ENCODE results near the gene SLC30A3.

Gene SLC30A3, protein sequence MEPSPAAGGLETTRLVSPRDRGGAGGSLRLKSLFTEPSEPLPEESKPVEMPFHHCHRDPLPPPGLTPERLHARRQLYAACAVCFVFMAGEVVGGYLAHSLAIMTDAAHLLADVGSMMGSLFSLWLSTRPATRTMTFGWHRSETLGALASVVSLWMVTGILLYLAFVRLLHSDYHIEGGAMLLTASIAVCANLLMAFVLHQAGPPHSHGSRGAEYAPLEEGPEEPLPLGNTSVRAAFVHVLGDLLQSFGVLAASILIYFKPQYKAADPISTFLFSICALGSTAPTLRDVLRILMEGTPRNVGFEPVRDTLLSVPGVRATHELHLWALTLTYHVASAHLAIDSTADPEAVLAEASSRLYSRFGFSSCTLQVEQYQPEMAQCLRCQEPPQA

DNA sequence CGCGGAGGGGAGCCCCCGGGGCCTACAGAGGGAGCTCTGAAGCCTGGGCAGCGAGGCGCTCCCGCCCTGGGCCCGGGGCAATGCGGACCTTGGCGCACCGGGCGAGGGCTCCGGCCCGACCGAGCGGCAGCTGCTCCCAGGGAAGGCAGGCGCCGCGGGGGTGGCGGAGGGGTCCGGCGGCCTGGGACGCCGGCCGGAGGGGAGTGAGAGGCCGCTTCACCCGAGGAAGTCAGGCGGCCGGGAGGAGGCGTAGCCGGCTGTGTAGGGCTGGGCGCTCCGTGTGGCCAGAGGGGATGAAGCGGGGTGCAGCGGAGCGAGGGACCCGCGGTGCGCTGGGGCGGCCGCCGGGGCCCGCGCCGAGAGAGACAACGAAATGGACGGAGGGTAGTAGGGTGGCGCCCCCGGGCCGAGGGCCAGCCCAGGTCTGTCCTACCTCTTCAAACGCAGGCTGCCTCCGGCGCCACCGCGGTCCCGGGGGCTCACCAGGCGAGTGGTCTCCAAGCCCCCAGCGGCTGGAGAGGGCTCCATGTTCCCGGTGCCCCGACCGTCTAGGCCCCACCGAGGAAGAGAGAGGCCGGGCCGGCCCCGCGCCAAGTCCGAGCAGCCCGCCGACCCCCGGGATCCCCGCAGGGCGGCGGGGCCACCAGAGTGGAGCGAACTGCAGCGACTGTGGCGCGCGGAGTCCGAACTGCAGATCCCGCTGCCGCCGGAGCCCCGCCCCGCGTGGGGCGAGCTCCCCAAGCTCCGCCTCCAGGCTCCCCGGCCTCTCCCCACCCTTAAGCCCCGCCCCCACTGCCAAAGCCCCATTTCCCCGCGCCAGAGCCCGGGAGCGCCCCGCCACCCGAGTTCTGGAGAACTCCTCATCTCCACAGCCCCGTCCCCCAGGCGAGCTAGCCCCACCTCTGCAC lies at the start of gene SLC30A3:
TSS of gene SLC30A3 (minus strand) at position 669 of the 908 bp plus-strand sequence. CDS start at position 528, 141 bp downstream.
- TF ChIP-seq, protein P1, sequence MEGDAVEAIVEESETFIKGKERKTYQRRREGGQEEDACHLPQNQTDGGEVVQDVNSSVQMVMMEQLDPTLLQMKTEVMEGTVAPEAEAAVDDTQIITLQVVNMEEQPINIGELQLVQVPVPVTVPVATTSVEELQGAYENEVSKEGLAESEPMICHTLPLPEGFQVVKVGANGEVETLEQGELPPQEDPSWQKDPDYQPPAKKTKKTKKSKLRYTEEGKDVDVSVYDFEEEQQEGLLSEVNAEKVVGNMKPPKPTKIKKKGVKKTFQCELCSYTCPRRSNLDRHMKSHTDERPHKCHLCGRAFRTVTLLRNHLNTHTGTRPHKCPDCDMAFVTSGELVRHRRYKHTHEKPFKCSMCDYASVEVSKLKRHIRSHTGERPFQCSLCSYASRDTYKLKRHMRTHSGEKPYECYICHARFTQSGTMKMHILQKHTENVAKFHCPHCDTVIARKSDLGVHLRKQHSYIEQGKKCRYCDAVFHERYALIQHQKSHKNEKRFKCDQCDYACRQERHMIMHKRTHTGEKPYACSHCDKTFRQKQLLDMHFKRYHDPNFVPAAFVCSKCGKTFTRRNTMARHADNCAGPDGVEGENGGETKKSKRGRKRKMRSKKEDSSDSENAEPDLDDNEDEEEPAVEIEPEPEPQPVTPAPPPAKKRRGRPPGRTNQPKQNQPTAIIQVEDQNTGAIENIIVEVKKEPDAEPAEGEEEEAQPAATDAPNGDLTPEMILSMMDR (IDR thresholded peaks at IDR 0.05; ENCODE audit: borderline replicate concordance, control extremely low read depth, extremely low read depth, insufficient read depth, missing control alignments): peak; percentile 3
- in situ Hi-C loops (cut with MboI; ENCODE audit: low sequenced_read_pairs, unreplicated experiment): no loop called here
- peak; percentile 92 for DNase-seq (ENCODE audit: low spot score)

DNA sequence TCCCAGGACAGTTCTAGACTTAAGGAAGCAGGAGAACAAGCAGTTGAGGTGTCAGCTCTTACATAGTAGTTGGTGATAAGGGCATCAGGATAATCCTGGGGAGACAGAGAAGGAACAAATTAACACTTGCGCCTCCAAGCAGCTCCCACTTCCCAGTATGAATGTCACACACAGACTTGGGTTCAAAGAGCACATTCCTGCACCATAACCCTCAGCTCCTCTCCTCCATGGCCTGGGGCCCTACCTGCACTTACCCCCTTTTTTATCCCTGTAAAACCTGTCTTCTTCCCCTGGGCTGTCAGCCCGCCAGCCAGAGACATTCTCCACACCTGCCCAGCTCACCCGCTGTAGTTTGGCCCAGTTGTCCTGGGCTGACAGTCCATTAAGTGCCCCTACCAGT lies 49.3 kb upstream of the SLC30A3 start:
- TF ChIP-seq, protein P1 (IDR thresholded peaks at IDR 0.05; ENCODE audit: borderline replicate concordance, control extremely low read depth, extremely low read depth, insufficient read depth, missing control alignments): no peak
- DNase-seq (ENCODE audit: low spot score): no peak
- in situ Hi-C loops (cut with MboI; ENCODE audit: low sequenced_read_pairs, unreplicated experiment): no loop called here

DNA sequence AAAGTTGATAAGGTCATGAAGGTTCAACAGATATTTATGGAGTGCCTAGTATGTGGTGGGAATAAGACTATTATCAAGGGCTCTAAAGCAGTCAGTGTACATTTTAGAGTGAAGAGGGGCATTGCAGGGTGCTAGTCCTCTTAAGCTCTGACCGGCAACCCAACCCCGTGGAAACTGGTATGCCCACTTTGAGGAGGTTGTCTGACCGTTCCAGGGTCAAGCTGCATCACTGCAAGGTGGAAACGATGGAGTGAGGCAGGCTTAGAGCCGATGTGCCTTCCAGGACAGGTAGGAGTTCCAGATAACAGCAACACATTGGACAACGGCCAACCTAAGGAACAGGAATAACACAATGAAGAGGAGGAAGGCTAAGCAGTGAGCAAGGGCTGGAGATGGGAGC lies 46.8 kb upstream of the SLC30A3 start:
- in situ Hi-C loops (cut with MboI; ENCODE audit: low sequenced_read_pairs, unreplicated experiment): no loop called here
- TF ChIP-seq, protein P1 (IDR thresholded peaks at IDR 0.05; ENCODE audit: borderline replicate concordance, control extremely low read depth, extremely low read depth, insufficient read depth, missing control alignments): no peak
- no peak for DNase-seq (ENCODE audit: low spot score)

DNA sequence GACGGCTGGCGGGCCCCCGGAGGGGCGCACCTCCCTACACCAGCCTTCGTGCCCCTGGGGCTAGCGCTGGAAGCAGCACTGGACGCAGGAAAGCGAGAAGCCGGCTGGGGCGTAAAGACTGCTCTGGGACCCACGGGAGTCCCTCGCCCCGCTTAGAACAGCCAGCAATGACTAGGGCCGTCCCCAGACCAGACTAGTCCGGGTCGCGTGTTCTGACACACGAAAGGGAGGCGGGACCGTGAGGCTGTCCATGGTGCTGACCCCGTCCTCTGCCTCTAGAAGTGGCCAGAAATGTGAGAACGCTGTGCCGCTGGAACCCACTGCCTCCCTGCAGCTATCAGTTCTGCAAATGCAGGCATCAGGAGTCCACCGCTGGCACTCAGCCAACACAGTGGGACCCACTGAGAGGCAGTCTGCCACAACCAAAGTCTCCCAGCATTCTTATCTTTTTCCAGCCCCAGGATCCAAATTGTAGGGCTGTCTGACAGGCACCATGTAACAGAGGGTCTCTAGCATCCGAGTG lies 45.6 kb upstream of the SLC30A3 start, which contains the start of gene UCN:
TSS of gene UCN (minus strand) at position 87 of the 523 bp plus-strand sequence. CDS start 550 bp downstream, outside the sequence.
- DNase-seq (ENCODE audit: low spot score): no peak
- in situ Hi-C loops (cut with MboI; ENCODE audit: low sequenced_read_pairs, unreplicated experiment): no loop called here
- TF ChIP-seq, protein P1 (IDR thresholded peaks at IDR 0.05; ENCODE audit: borderline replicate concordance, control extremely low read depth, extremely low read depth, insufficient read depth, missing control alignments): no peak

DNA sequence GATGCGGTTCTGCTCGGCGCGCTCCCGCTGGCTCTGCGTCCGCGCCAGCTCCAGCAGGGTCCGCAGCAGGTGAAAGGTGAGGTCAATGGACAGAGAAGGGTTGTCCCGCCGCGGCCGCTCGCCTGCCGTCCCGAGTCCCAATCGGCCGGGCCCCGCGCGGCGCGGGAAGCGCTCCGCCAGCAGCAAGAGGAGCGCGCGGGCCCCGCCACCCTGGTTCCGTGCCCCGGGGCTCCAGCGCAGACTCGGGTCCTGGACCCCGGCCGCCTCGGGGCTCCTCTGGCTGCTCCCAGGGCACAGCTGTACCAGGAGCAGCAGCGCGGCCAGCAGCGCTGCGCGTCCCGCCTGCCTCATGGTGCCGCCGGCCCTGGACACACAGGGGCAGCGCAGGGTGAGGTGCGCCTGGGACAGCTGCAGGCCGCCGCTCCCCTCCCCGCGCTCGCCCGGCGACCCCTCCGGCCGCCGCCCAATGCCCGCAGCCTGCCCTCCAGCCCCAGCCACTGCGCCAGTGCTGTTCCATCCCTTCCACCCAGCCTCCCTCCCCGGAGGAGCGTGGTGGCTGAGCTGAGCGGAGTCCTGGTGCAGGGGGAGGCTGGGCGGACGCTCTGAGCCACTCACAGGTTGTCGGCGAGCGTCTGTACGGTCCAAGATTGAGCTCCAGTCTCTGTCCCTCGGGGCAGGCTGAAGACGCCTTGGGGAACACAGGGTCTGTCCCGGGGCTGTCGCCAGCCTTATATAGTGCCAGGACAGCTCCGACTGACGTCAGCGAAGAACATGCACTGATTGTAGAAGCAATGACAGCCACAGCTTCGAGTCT lies 44.9 kb upstream of the SLC30A3 start:
- no peak for DNase-seq (ENCODE audit: low spot score)
- TF ChIP-seq, protein P1 (IDR thresholded peaks at IDR 0.05; ENCODE audit: borderline replicate concordance, control extremely low read depth, extremely low read depth, insufficient read depth, missing control alignments): no peak

DNA sequence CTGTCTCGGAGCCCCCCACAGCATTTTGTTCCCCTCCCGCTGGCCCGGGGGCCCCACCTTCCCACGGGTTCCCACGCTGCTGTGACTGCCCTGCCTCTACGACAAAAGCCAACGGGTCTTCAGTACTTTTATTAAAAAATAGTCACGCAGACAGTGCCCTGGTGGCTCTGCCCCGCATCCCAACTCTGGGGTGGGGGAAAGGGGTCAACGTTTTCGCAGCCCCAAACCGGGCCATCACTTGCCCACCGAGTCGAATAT lies 44.4 kb upstream of the SLC30A3 start:
- in situ Hi-C loops (cut with MboI; ENCODE audit: low sequenced_read_pairs, unreplicated experiment): no loop called here
- TF ChIP-seq, protein P1 (IDR thresholded peaks at IDR 0.05; ENCODE audit: borderline replicate concordance, control extremely low read depth, extremely low read depth, insufficient read depth, missing control alignments): no peak

More for the DNA sequence above, 44.9 kb upstream of the SLC30A3 start:
- in situ Hi-C loops (cut with MboI; ENCODE audit: low sequenced_read_pairs, unreplicated experiment): no loop called here

More for the DNA sequence above, 44.4 kb upstream of the SLC30A3 start:
- no peak for DNase-seq (ENCODE audit: low spot score)
